ENCODE data around the gene STUB1. TPM values are rescaled to one million over a fixed set of nuclear protein-coding genes. Genes with fewer than 3 reads are reported as not detected.
A peak's percentile ranks its signal among the peaks of the same experiment; 100 is the strongest.

STUB1 gene
- total and polyA plus RNA-seq, 2 donors = 70.2 to 122 TPM

- Histone ChIP-seq H3K36me3 (ENCODE audit: control insufficient read depth in 2 of 2, insufficient read depth in 2 of 2, low read length in 1 of 2) (peaks cover 21% of the 10 kb centered on the region in 2 donors), H3K9me3 (ENCODE audit: control insufficient read depth in 2 of 2, insufficient read depth in 1 of 2, low read length in 1 of 2) (peaks cover 0 to 1% of the 10 kb centered on the region in 2 donors), H3K27me3 (ENCODE audit: control insufficient read depth in 2 of 2, insufficient read depth in 1 of 2, low read length in 1 of 2) (peaks cover 32 to 51% of the 10 kb centered on the region in 2 donors), H3K4me1 (ENCODE audit: control insufficient read depth in 2 of 2, insufficient read depth in 2 of 2, low read length in 2 of 2) (peaks cover 19 to 52% of the 10 kb centered on the region in 2 donors), H3K27ac (ENCODE audit: low read depth in 1 of 2, low read length in 1 of 2) (peak overlapping the region; percentile 53 to 74), H3K4me3 (ENCODE audit: low read length in 2 of 2) (peak overlapping the region; percentile 41 to 89)
- DNase-seq (ENCODE audit: low read depth in 6 of 9, low spot score in 9 of 9) = peak in 2 of 9 donors; percentile 36 to 57
- 27% methylated on average over 52 of the region's 52 CpGs for WGBS
These were observed 1.1 kb upstream of the STUB1 start for GRCh38 chr16:678858-679813.

- H3K4me1 ChIP-seq (ENCODE audit: control insufficient read depth in 2 of 2, insufficient read depth in 2 of 2, low read length in 2 of 2) = peaks cover 21 to 58% of the 10 kb centered on the region in 2 donors
- WGBS = under 1% methylated on average over 38 of the region's 38 CpGs
- H3K9me3 ChIP-seq (ENCODE audit: control insufficient read depth in 2 of 2, insufficient read depth in 1 of 2, low read length in 1 of 2) = peaks cover 0 to 1% of the 10 kb centered on the region in 2 donors
These were observed 375 bp downstream of the STUB1 start for GRCh38 chr16:680625-680945.

GRCh38 chr16:680967-681745, 946 bp downstream of the STUB1 start:
- H3K27ac ChIP-seq (ENCODE audit: low read depth in 1 of 2, low read length in 1 of 2) = no peak overlapping the region
- no peak for DNase-seq (ENCODE audit: low read depth in 6 of 9, low spot score in 9 of 9)
- peaks cover 0 to 1% of the 10 kb centered on the region in 2 donors for H3K9me3 ChIP-seq (ENCODE audit: control insufficient read depth in 2 of 2, insufficient read depth in 1 of 2, low read length in 1 of 2)
- peaks cover 15 to 32% of the 10 kb centered on the region in 2 donors for H3K27me3 ChIP-seq (ENCODE audit: control insufficient read depth in 2 of 2, insufficient read depth in 1 of 2, low read length in 1 of 2)
- H3K4me1 ChIP-seq (ENCODE audit: control insufficient read depth in 2 of 2, insufficient read depth in 2 of 2, low read length in 2 of 2) = peaks cover 19 to 58% of the 10 kb centered on the region in 2 donors
- H3K36me3 ChIP-seq (ENCODE audit: control insufficient read depth in 2 of 2, insufficient read depth in 2 of 2, low read length in 1 of 2) = peaks cover 22 to 24% of the 10 kb centered on the region in 2 donors
- peak overlapping the region; percentile 66 to 89 for H3K4me3 ChIP-seq (ENCODE audit: low read length in 2 of 2)
- WGBS = 62% methylated on average over 44 of the region's 44 CpGs

More at GRCh38 chr16:680625-680945, 375 bp downstream of the STUB1 start:
- Histone ChIP-seq H3K27me3 (ENCODE audit: control insufficient read depth in 2 of 2, insufficient read depth in 1 of 2, low read length in 1 of 2) (peaks cover 20 to 38% of the 10 kb centered on the region in 2 donors), H3K27ac (ENCODE audit: low read depth in 1 of 2, low read length in 1 of 2) (peak overlapping the region in 1 of 2 donors; percentile 94), H3K4me3 (ENCODE audit: low read length in 2 of 2) (peak overlapping the region; percentile 66 to 89), H3K36me3 (ENCODE audit: control insufficient read depth in 2 of 2, insufficient read depth in 2 of 2, low read length in 1 of 2) (peaks cover 18 to 22% of the 10 kb centered on the region in 2 donors)
- no peak for DNase-seq (ENCODE audit: low read depth in 6 of 9, low spot score in 9 of 9)

- H3K4me3 ChIP-seq (ENCODE audit: low read length in 2 of 2) = no peak overlapping the region
- no peak overlapping the region for H3K27ac ChIP-seq (ENCODE audit: low read depth in 1 of 2, low read length in 1 of 2)
- WGBS = 95% methylated on average over 28 of the region's 28 CpGs
- H3K4me1 ChIP-seq (ENCODE audit: control insufficient read depth in 2 of 2, insufficient read depth in 2 of 2, low read length in 2 of 2) = peaks cover 19 to 56% of the 10 kb centered on the region in 2 donors
- peaks cover 0 to 1% of the 10 kb centered on the region in 2 donors for H3K9me3 ChIP-seq (ENCODE audit: control insufficient read depth in 2 of 2, insufficient read depth in 1 of 2, low read length in 1 of 2)
- H3K36me3 ChIP-seq (ENCODE audit: control insufficient read depth in 2 of 2, insufficient read depth in 2 of 2, low read length in 1 of 2) = peaks cover 29 to 31% of the 10 kb centered on the region in 2 donors
- no peak for DNase-seq (ENCODE audit: low read depth in 6 of 9, low spot score in 9 of 9)
- H3K27me3 ChIP-seq (ENCODE audit: control insufficient read depth in 2 of 2, insufficient read depth in 1 of 2, low read length in 1 of 2) = peaks cover 7 to 25% of the 10 kb centered on the region in 2 donors
These were observed 1.7 kb downstream of the STUB1 start for GRCh38 chr16:681746-682427.

GRCh38 chr16:682493-683395, 2.5 kb downstream of the STUB1 start:
- Histone ChIP-seq H3K27me3 (ENCODE audit: control insufficient read depth in 2 of 2, insufficient read depth in 1 of 2, low read length in 1 of 2) (peaks cover 2 to 16% of the 10 kb centered on the region in 2 donors), H3K4me3 (ENCODE audit: low read length in 2 of 2) (peak overlapping the region in 1 of 2 donors; percentile 37), H3K4me1 (ENCODE audit: control insufficient read depth in 2 of 2, insufficient read depth in 2 of 2, low read length in 2 of 2) (peaks cover 19 to 49% of the 10 kb centered on the region in 2 donors), H3K9me3 (ENCODE audit: control insufficient read depth in 2 of 2, insufficient read depth in 1 of 2, low read length in 1 of 2) (peaks cover 0 to 1% of the 10 kb centered on the region in 2 donors), H3K36me3 (ENCODE audit: control insufficient read depth in 2 of 2, insufficient read depth in 2 of 2, low read length in 1 of 2) (peaks cover 36 to 37% of the 10 kb centered on the region in 2 donors), H3K27ac (ENCODE audit: low read depth in 1 of 2, low read length in 1 of 2) (no peak overlapping the region)
- WGBS = 96% methylated on average over 36 of the region's 36 CpGs
- no peak for DNase-seq (ENCODE audit: low read depth in 6 of 9, low spot score in 9 of 9)

GRCh38 chr16:683396-684070, 3.3 kb downstream of the STUB1 start:
- H3K27ac ChIP-seq (ENCODE audit: low read depth in 1 of 2, low read length in 1 of 2) = peak overlapping the region in 1 of 2 donors; percentile 68
- peak overlapping the region; percentile 37 to 79 for H3K4me3 ChIP-seq (ENCODE audit: low read length in 2 of 2)
- H3K36me3 ChIP-seq (ENCODE audit: control insufficient read depth in 2 of 2, insufficient read depth in 2 of 2, low read length in 1 of 2) = peaks cover 36 to 39% of the 10 kb centered on the region in 2 donors
- WGBS = 30% methylated on average over 57 of the region's 57 CpGs
- peaks cover 0 to 8% of the 10 kb centered on the region in 2 donors for H3K27me3 ChIP-seq (ENCODE audit: control insufficient read depth in 2 of 2, insufficient read depth in 1 of 2, low read length in 1 of 2)
- DNase-seq (ENCODE audit: low read depth in 6 of 9, low spot score in 9 of 9) = no peak
- H3K9me3 ChIP-seq (ENCODE audit: control insufficient read depth in 2 of 2, insufficient read depth in 1 of 2, low read length in 1 of 2) = peaks cover 0 to 1% of the 10 kb centered on the region in 2 donors
- H3K4me1 ChIP-seq (ENCODE audit: control insufficient read depth in 2 of 2, insufficient read depth in 2 of 2, low read length in 2 of 2) = peaks cover 20 to 42% of the 10 kb centered on the region in 2 donors

GRCh38 chr16:684071-684794, 4.0 kb downstream of the STUB1 start, which contains the start of gene JMJD8:
TSS of gene JMJD8 (minus strand) at chr16:684334. CDS start at chr16:684319, 15 bp downstream.
- Histone ChIP-seq H3K27ac (ENCODE audit: low read depth in 1 of 2, low read length in 1 of 2) (peak within 1 kb of the TSS; percentile 57 to 77), H3K4me3 (ENCODE audit: low read length in 2 of 2) (peak within 1 kb of the TSS; percentile 52 to 79), H3K9me3 (ENCODE audit: control insufficient read depth in 2 of 2, insufficient read depth in 1 of 2, low read length in 1 of 2) (peaks cover 0 to 1% of the 10 kb centered on the region in 2 donors), H3K36me3 (ENCODE audit: control insufficient read depth in 2 of 2, insufficient read depth in 2 of 2, low read length in 1 of 2) (peaks cover 36 to 39% of the 10 kb centered on the region in 2 donors), H3K4me1 (ENCODE audit: control insufficient read depth in 2 of 2, insufficient read depth in 2 of 2, low read length in 2 of 2) (peaks cover 27 to 40% of the 10 kb centered on the region in 2 donors), H3K27me3 (ENCODE audit: control insufficient read depth in 2 of 2, insufficient read depth in 1 of 2, low read length in 1 of 2) (peaks cover 0 to 3% of the 10 kb centered on the region in 2 donors)
- WGBS = 5% methylated on average over 91 of the region's 91 CpGs
- peak; percentile 69 to 96 (median 89) for DNase-seq (ENCODE audit: low read depth in 6 of 9, low spot score in 9 of 9)

Data from thymus (tissue), 11 donors.